Fibroblast of lung (primary cell): ENCODE results near the gene PRPF6.

Source experiments
- CTCF ChIP-seq, 2 donors: IDR thresholded peaks in 1 of 2; conservative IDR thresholded peaks in 1 of 2; 1 replicate in 1 of 2; 2 replicates in 1 of 2; pipeline ENCODE4 v1.5.1; 2011 to 2012; ENCODE audit warnings: low read length in 2 of 2, control low read depth in 1 of 2, inconsistent platforms in 1 of 2, low read depth in 1 of 2, mild to moderate bottlenecking in 1 of 2
- EZH2 ChIP-seq: IDR thresholded peaks from 2 replicates; pipeline ENCODE4 v1.5.1; 2012; ENCODE audit warnings: low read length, control low read depth, mild to moderate bottlenecking; ENCODE audit errors: missing control alignments

- TF ChIP-seq CTCF (conservative IDR thresholded peaks at IDR 0.05 in 1 of 2, IDR thresholded peaks at IDR 0.05 in 1 of 2; ENCODE audit: low read depth in 1 of 2, low read length in 2 of 2), result no peak
- no peak for TF ChIP-seq EZH2
These were observed 98.5 kb downstream of the PRPF6 start, which contains the start of gene RGS19 for GRCh38 chr20:64079273-64080012.
